NCI-H2029 treated with DMSO at 0.1 percent for 48 hours (cell line): Measurements from ENCODE around the gene CTNNBIP1.
A peak's percentile ranks its signal among the peaks of the same experiment; 100 is the strongest.

Source experiments
- DNase-seq: peaks from one replicate; lab custom pipeline; 2025; lab: John Stamatoyannopoulos, UW

Gene CTNNBIP1

DNA sequence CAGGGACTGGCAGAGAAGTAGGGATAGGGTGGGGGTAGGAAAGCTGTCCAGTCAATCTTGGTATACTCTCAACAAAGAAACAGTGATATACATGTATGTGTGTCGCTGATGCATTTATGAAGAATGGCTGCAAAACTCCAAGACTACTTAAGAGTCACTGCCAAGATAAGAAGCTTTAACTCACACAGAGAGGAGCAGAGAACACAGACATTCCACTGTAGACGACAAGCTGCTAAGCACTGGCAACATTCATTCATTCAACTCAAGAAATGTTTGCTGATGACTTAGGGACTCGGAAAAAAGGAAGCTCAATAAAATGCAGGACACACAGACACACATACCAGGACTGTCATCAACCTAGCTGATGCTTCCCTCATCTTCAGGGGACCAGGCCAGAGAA is 5.5 kb downstream of the CTNNBIP1 start:
- DNase-seq: no peak

DNA sequence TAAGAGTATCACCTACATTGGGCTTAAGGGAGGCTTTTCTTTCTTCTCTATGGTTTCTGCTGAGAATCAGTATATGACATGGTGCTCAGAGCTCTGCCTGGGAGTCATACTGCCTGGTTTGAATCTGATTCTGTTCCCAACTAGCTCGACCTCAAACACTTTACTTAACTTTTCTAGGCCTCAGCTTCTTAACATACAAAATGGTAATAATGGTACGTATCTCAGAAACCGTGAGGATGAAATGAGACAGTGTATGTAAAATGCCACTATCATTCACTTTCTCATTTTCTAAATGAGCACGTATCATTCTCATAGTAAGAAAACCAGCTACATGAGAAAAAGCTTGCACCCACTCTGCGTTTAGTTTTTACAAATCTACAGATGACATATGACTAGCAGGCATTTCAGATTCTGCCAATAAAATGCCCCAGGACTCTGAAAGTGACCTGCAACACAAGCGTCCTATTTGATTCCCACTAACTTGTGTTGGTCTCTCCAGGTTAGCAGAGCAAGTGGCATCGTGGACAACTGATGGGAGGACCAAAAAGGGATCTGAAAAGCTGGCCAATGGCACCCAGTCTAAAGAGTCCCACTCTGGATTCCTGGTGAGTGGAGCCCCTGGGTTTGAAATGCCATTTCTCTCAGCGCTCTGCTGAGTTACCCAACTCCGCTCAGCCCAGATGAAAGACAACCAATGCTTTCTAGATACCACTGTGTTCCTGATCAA is 6.1 kb downstream of the CTNNBIP1 start:
- no peak for DNase-seq

DNA sequence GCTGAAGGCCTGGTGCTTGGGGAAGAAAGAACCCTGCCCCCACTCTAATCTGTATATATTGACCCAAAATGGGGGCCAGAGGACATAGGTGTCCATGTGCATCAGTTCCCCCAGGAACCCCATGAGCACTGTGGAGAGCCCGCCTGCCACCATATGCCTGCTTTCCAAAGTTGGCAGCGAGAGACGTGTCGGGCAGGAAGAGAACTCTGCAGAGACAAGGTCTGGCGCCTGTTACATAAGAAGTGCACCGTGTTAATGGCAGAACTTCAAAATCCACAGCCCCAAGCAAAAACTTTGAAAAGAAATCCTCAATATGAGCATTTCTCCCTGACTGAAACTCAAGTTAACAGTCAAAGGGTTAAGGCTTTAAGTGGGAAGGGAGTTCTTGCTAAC is 8.0 kb downstream of the CTNNBIP1 start:
- DNase-seq: no peak

- DNase-seq: no peak
These were observed 8.7 kb downstream of the CTNNBIP1 start for GRCh38 chr1:9901148-9902059.

DNA sequence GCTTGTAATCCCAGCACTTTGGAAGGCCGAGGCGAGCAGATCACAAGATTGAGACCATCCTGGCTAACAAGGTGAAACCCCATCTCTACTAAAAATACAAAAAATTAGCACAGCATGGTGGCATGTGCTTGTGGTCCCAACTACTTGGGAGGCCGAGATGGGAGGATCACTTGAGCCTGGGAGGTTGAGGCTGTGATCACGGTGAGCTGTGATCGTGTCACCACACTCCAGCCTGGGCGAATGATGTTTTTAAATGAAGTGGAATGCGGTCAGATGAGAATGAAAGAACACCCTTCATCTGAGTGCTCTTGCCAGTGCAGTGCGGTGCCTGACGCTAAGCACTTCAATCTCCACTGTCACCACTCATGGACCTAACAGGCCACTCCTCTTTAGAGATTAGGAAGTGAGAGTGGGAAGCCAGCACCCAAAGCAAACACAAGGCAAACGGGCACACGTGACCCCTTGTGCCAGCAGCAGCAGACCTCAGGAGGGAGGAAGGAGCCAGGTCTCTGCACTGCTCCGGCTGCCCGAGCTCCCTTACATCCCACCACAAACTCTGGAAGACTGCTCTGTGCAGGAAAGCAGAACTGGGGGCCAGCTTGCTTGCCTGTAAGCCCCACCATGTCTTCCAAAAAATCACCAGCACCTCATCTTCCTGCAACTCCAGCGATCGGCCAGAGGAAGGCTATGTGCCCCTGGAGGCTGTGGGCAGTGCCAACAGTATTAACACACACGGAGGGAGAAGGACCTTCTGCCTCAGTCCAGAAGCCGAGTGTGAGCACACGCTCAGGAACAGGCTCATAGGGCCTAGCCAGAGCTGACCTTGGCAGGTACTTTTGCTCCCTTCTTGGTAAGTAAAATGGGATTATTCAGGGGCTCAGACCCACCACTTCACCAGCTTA is 9.7 kb downstream of the CTNNBIP1 start:
- peak; percentile 92 for DNase-seq

DNA sequence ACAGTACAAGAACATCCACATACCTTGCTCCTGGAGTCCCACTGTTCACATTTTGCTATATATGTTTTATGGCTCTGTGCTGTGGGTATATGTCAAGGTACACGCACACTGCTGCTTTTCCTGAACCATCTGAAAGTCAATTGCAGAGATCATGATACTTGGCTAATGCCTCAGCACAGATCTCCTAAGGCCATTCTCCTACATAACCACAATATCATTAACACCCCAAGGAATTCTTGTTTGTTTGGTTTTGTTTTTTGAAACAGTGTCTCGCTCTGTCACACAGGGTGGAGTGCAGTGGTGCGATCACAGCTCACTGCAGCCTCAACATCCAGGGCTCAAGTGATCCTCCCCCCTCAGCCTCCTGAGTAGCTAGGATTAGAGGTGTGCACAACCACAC is 16.0 kb downstream of the CTNNBIP1 start:
- no peak for DNase-seq

- DNase-seq: no peak
These were observed 17.2 kb downstream of the CTNNBIP1 start for GRCh38 chr1:9892563-9893528.

DNA sequence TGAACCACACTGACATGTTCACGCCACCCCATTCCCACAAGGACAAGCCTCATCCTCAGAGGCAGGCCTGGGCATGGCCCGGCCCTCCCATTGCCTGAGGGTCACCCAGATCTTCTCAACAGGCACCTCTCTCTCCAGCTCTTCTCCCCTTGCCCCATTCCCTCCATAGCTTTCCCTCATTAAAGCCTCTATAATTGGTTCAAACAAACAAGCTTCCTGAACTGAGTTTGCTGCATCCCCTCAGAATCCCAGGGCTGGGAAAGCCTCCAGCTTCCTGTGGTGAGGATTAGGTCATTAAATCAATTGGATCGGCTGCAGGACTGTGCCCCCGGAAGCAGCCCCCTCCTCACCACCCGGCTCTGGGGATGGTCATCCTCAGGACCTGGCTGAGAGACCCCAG is 18.9 kb downstream of the CTNNBIP1 start:
- DNase-seq: no peak

DNA sequence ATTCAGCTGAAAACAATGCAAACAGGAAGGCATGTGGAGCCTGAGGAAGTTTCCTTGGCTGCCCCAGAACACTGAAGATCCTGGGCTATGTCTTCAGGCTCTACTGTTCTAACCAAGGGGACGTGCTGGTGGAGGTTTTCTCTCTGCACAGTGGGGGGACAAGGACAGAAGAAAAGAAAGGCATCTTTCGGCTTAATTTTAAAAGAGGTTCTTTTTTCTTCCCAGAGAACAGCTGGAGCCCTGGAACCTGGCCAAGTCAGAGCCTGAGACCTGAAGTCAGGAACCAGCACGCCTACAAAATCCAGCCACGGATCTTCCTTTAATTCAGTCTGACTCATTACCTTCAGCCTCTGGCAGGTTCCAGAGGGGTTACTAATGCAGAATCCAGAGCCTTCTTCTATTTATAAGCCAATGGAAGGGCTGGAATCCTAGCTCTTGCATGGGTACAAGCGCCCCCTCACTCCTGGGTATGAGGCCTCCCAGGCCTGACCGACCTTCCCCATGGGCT is 19.8 kb downstream of the CTNNBIP1 start:
- no peak for DNase-seq

GRCh38 chr1:9889411-9889810 is 20.7 kb downstream of the CTNNBIP1 start:
- no peak for DNase-seq

DNA sequence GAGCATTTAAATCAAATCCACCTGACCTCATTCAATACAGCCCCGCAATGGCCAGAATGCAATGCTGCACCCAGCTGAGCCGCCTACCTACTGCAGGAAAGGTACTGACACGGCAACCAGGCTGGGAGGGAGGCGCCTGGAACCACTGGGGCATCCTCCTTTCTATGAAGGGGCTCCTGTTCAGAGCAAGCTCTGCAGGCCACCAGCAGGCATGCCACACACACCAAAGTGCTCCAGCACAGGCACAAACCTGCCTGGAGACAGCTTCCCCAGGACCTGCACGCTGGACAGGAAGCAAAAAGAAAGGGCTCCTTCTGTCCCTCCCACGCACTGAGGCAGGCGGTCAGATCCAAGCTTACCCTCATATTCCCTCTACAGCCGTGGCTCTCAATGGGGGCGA is 21.2 kb downstream of the CTNNBIP1 start:
- DNase-seq: no peak

DNA sequence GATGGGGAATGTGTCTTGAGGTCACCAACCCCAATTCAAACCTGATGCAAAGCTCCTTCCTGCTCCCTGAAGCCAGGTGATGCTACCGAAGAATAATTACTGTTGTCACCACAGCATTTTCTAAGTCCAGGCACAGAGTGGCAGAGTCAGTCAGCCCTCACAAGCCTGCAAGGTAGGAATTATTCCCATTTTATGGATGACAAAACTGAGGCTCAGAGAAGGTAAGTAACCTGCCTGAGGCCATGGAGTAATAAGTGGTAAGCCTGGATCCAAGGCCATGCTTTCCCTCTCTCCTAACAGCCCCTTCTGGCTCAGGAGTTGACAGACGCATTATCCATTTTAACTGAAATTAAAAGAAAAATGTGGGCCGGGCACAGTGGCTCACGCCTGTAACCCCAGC is 23.0 kb downstream of the CTNNBIP1 start:
- no peak for DNase-seq

GRCh38 chr1:9886092-9886742 is 23.9 kb downstream of the CTNNBIP1 start:
- no peak for DNase-seq

GRCh38 chr1:9884805-9885204 is 25.3 kb downstream of the CTNNBIP1 start:
- DNase-seq: no peak

DNA sequence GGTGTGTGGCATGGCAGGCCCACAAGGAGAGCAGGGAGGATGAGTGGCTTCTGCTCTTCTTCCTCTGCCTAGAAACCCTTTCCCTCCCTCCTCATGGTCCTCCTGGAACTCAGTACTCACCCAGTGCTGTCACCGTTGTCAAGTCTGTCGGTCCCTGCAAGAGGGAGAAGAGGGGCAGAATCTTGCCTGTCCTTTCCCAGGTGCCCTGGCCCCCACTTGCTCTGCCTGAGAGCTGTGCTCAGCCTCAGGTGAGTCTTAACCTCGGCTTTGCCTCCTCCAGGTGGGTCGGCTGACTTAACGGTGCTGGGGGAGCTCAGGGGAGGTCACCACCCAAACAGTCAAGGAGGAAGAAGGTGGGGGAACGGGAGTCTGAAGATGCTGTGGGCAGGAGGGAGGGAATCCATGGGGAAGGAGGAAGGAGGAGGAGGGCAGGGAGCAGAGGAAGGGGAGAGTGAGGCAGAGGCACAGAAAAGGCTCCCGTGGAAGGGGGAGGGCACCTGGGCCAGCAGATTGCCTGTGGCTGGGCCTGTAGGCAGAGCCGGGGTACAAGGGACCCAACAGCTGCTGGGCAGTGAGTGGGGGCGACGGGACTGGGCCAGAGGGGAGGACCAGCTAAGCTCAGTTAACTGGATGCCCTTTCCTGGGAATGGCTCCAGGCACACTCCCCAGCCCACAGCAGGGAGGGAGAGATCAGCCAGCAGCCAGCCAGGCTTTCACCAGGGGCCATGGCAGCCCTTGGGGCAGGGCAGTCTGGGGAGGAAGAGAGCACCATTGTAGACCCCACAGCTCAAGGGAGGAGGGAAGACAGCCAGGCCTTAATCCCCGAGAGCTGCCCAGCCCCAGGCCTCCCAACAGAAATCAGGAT is 26.3 kb downstream of the CTNNBIP1 start:
- DNase-seq: no peak

GRCh38 chr1:9882945-9883303 is 27.1 kb downstream of the CTNNBIP1 start:
- no peak for DNase-seq

- no peak for DNase-seq
These were observed 27.6 kb downstream of the CTNNBIP1 start for GRCh38 chr1:9882296-9882944.

DNA sequence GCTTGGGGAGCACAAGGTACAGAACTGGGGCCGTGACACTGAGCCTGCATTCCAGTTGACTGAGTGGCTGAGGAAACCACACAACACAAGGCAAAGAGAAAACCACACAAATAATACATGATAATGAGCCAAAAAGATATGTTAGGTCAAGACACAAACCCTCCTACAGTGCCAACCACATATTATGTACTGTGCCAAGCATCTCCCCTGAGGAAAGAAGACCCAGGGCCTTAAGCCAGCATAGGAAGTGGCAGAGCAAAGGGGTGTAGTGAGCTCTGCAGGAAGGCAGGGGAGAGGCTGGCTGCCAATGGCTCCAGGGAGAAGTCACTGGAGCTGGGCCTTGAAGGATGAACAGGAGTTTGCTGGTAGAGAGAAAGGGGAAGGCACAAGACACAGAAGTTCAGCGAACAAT is 28.2 kb downstream of the CTNNBIP1 start:
- DNase-seq: no peak

- no peak for DNase-seq
These were observed 31.7 kb downstream of the CTNNBIP1 start for GRCh38 chr1:9878404-9878803.
